Rectal smooth muscle tissue (tissue), 1 donor: Measurements from ENCODE around the gene NUP93.

Experiments used
- H3K27ac ChIP-seq: one replicate; pipeline ENCODE4 v1.7.0; 2013; ENCODE audit warnings: low read depth, low read length, inconsistent platforms
- H3K27me3 ChIP-seq: one replicate; pipeline ENCODE4 v1.7.0; 2013; ENCODE audit warnings: low read length; ENCODE audit not compliant: control insufficient read depth, insufficient read depth
- H3K36me3 ChIP-seq: one replicate; pipeline ENCODE4 v1.7.0; 2013; ENCODE audit warnings: low read length; ENCODE audit not compliant: control insufficient read depth, insufficient read depth
- H3K4me1 ChIP-seq: one replicate; pipeline ENCODE4 v1.7.0; 2013; ENCODE audit warnings: low read length; ENCODE audit not compliant: control insufficient read depth, insufficient read depth
- H3K4me3 ChIP-seq: one replicate; pipeline ENCODE4 v1.7.0; 2013; ENCODE audit warnings: low read length
- H3K9ac ChIP-seq: one replicate; pipeline ENCODE4 v1.7.0; 2013; ENCODE audit warnings: low read length

The NUP93 gene

GRCh38 chr16:56817938-56818337 is 88.0 kb downstream of the NUP93 start:
- Histone ChIP-seq H3K27ac (no peak overlapping the region), H3K27me3 (no peaks in the 10 kb centered on the region), H3K36me3 (peaks cover 2% of the 10 kb centered on the region), H3K4me3 (no peak overlapping the region), H3K9ac (no peak overlapping the region), H3K4me1 (no peaks in the 10 kb centered on the region)

- H3K27ac ChIP-seq = no peak overlapping the region
- no peaks in the 10 kb centered on the region for H3K36me3 ChIP-seq
- H3K4me1 ChIP-seq = no peaks in the 10 kb centered on the region
- no peak overlapping the region for H3K4me3 ChIP-seq
- no peak overlapping the region for H3K9ac ChIP-seq
- H3K27me3 ChIP-seq = no peaks in the 10 kb centered on the region
Observed at GRCh38 chr16:56823081-56823733, 93.3 kb downstream of the NUP93 start.

- Histone ChIP-seq H3K36me3 (peaks cover 4% of the 10 kb centered on the region), H3K27ac (no peak overlapping the region), H3K4me1 (no peaks in the 10 kb centered on the region), H3K4me3 (no peak overlapping the region), H3K27me3 (no peaks in the 10 kb centered on the region), H3K9ac (no peak overlapping the region)
Observed at GRCh38 chr16:56824331-56824730, 94.4 kb downstream of the NUP93 start.

GRCh38 chr16:56824804-56825203 is 94.9 kb downstream of the NUP93 start:
- H3K9ac ChIP-seq = no peak overlapping the region
- H3K4me3 ChIP-seq = no peak overlapping the region
- H3K36me3 ChIP-seq = peaks cover 6% of the 10 kb centered on the region
- H3K4me1 ChIP-seq = no peaks in the 10 kb centered on the region
- H3K27me3 ChIP-seq = no peaks in the 10 kb centered on the region
- no peak overlapping the region for H3K27ac ChIP-seq

GRCh38 chr16:56825826-56826225 is 95.9 kb downstream of the NUP93 start:
- H3K27me3 ChIP-seq = no peaks in the 10 kb centered on the region
- H3K4me1 ChIP-seq = no peaks in the 10 kb centered on the region
- no peak overlapping the region for H3K27ac ChIP-seq
- H3K4me3 ChIP-seq = no peak overlapping the region
- peaks cover 6% of the 10 kb centered on the region for H3K36me3 ChIP-seq
- H3K9ac ChIP-seq = no peak overlapping the region

- Histone ChIP-seq H3K27ac (no peak overlapping the region), H3K4me1 (no peaks in the 10 kb centered on the region), H3K4me3 (no peak overlapping the region), H3K9ac (no peak overlapping the region), H3K27me3 (no peaks in the 10 kb centered on the region), H3K36me3 (peaks cover 10% of the 10 kb centered on the region)
Observed at GRCh38 chr16:56828647-56829046, 98.7 kb downstream of the NUP93 start.

- H3K27me3 ChIP-seq = no peaks in the 10 kb centered on the region
- no peak overlapping the region for H3K4me3 ChIP-seq
- peaks cover 16% of the 10 kb centered on the region for H3K36me3 ChIP-seq
- H3K27ac ChIP-seq = no peak overlapping the region
- no peak overlapping the region for H3K9ac ChIP-seq
- no peaks in the 10 kb centered on the region for H3K4me1 ChIP-seq
Observed at GRCh38 chr16:56830669-56831068, 100.7 kb downstream of the NUP93 start.

GRCh38 chr16:56832768-56833167 is 102.8 kb downstream of the NUP93 start:
- Histone ChIP-seq H3K27ac (no peak overlapping the region), H3K4me3 (no peak overlapping the region), H3K4me1 (no peaks in the 10 kb centered on the region), H3K9ac (no peak overlapping the region), H3K27me3 (no peaks in the 10 kb centered on the region), H3K36me3 (peaks cover 18% of the 10 kb centered on the region)

GRCh38 chr16:56833243-56833970 is 103.5 kb downstream of the NUP93 start:
- H3K9ac ChIP-seq = no peak overlapping the region
- H3K27me3 ChIP-seq = no peaks in the 10 kb centered on the region
- no peaks in the 10 kb centered on the region for H3K4me1 ChIP-seq
- H3K4me3 ChIP-seq = no peak overlapping the region
- peaks cover 22% of the 10 kb centered on the region for H3K36me3 ChIP-seq
- no peak overlapping the region for H3K27ac ChIP-seq

- no peak overlapping the region for H3K4me3 ChIP-seq
- H3K9ac ChIP-seq = no peak overlapping the region
- H3K27ac ChIP-seq = no peak overlapping the region
- H3K4me1 ChIP-seq = no peaks in the 10 kb centered on the region
- peaks cover 16% of the 10 kb centered on the region for H3K36me3 ChIP-seq
- H3K27me3 ChIP-seq = no peaks in the 10 kb centered on the region
Observed at GRCh38 chr16:56835320-56835719, 105.4 kb downstream of the NUP93 start.

GRCh38 chr16:56836410-56837230 is 106.7 kb downstream of the NUP93 start:
- no peaks in the 10 kb centered on the region for H3K27me3 ChIP-seq
- H3K4me3 ChIP-seq = no peak overlapping the region
- H3K4me1 ChIP-seq = no peaks in the 10 kb centered on the region
- peaks cover 16% of the 10 kb centered on the region for H3K36me3 ChIP-seq
- no peak overlapping the region for H3K9ac ChIP-seq
- no peak overlapping the region for H3K27ac ChIP-seq

- H3K27me3 ChIP-seq = no peaks in the 10 kb centered on the region
- H3K27ac ChIP-seq = no peak overlapping the region
- H3K36me3 ChIP-seq = peaks cover 15% of the 10 kb centered on the region
- H3K9ac ChIP-seq = no peak overlapping the region
- no peaks in the 10 kb centered on the region for H3K4me1 ChIP-seq
- no peak overlapping the region for H3K4me3 ChIP-seq
Observed at GRCh38 chr16:56838622-56839337, 108.9 kb downstream of the NUP93 start.
